PC-3 (cell line): ENCODE data around the gene SLC48A1. TPM values are rescaled to one million over a fixed set of nuclear protein-coding genes. Genes with fewer than 3 reads are reported as not detected.

ENCODE experiments used
- ATAC-seq: fragments of 200-7000 bp; cut with Tn5 transposase; 2 replicates; pipeline ENCODE4 v1.9.1; 2020; ENCODE audit warnings: mild to moderate bottlenecking, moderate library complexity
- BruUV-seq: library from RNA; stranded (reverse); fragments of 400-500 nt; replicated peaks from 2 replicates; lab custom pipeline; 2021; lab: Mats Ljungman, UMichigan
- CTCF ChIA-PET: fragments of 300-600 bp; sonication (Branson Sonifier 250); formaldehyde crosslinking; loops from one replicate; lab custom pipeline; 2022; ENCODE audit warnings: antibody characterized with exemption; lab: Charles Lee
- POLR2A ChIA-PET: fragments of 300-600 bp; sonication (Branson Sonifier 250); formaldehyde crosslinking; loops from one replicate; lab custom pipeline; 2022; ENCODE audit warnings: antibody characterized with exemption; ENCODE audit not compliant: unreplicated experiment; lab: Charles Lee
- DNase-seq: peaks from one replicate; pipeline ENCODE4 v3.0.0-alpha.2; 2015
- H2AFZ ChIP-seq: fragments of 300-600 bp; sonication (generic); 2 replicates; pipeline ENCODE4 v1.6.0; 2016; ENCODE audit warnings: antibody characterized with exemption, low read length
- H3F3A ChIP-seq: fragments of 300-600 bp; sonication (generic); one replicate; pipeline ENCODE4 v1.6.0; 2017; ENCODE audit warnings: antibody characterized with exemption, low read length, control low read depth, mild to moderate bottlenecking; ENCODE audit not compliant: unreplicated experiment
- H3K27ac ChIP-seq: fragments of 300-600 bp; sonication (generic); 2 replicates; pipeline ENCODE4 v1.5.1; 2016; ENCODE audit warnings: mild to moderate bottlenecking, low read length
- H3K27me3 ChIP-seq: fragments of 300-600 bp; sonication (generic); 2 replicates; pipeline ENCODE4 v1.6.1; 2016; ENCODE audit warnings: low read length, mixed read lengths
- H3K36me3 ChIP-seq: fragments of 300-600 bp; sonication (generic); 2 replicates; pipeline ENCODE4 v1.6.1; 2016; ENCODE audit warnings: low read depth, mixed run types, low read length, mixed read lengths
- H3K4me1 ChIP-seq: fragments of 300-600 bp; sonication (generic); 2 replicates; pipeline ENCODE4 v1.5.1; 2016; ENCODE audit warnings: low read length; ENCODE audit not compliant: insufficient read depth
- H3K4me2 ChIP-seq: fragments of 300-600 bp; sonication (generic); 2 replicates; pipeline ENCODE4 v1.6.0; 2016; ENCODE audit warnings: low read length
- H3K4me3 ChIP-seq: fragments of 300-600 bp; sonication (generic); 2 replicates; pipeline ENCODE4 v1.5.1; 2016; ENCODE audit warnings: mild to moderate bottlenecking, low read length, mixed read lengths
- H3K79me2 ChIP-seq: fragments of 300-600 bp; sonication (generic); 2 replicates; pipeline ENCODE4 v1.6.1; 2017; ENCODE audit warnings: low read length, mixed read lengths
- H3K9ac ChIP-seq: fragments of 300-600 bp; sonication (generic); 2 replicates; pipeline ENCODE4 v1.6.0; 2016; ENCODE audit warnings: mild to moderate bottlenecking, low read length
- H3K9me2 ChIP-seq: fragments of 300-600 bp; sonication (generic); replicated peaks from 2 replicates; pipeline ENCODE4 v1.6.1; 2016; ENCODE audit warnings: mixed run types, low read length, mixed read lengths
- H3K9me3 ChIP-seq: fragments of 300-600 bp; sonication (generic); 2 replicates; pipeline ENCODE4 v1.6.1; 2016; ENCODE audit warnings: low read length, mixed read lengths
- H4K20me1 ChIP-seq: fragments of 300-600 bp; sonication (generic); 2 replicates; pipeline ENCODE4 v1.6.1; 2016; ENCODE audit warnings: low read length, mixed read lengths
- CTCF ChIP-seq: fragments of 300-600 bp; sonication (generic); conservative IDR thresholded peaks from 2 replicates; pipeline ENCODE4 v1.5.1; 2017; ENCODE audit warnings: antibody characterized with exemption, low read depth, mild to moderate bottlenecking, low read length
- EZH2 ChIP-seq: fragments of 300-600 bp; sonication (generic); IDR thresholded peaks from one replicate; pipeline ENCODE4 v1.6.1; 2017; ENCODE audit warnings: antibody characterized with exemption, mild to moderate bottlenecking, low read length; ENCODE audit not compliant: unreplicated experiment
- EZH2phosphoT487 ChIP-seq: fragments of 300-600 bp; sonication (generic); IDR thresholded peaks from 2 replicates; pipeline ENCODE4 v1.6.1; 2018; ENCODE audit warnings: mild to moderate bottlenecking, antibody characterized with exemption, low read length, borderline replicate concordance
- intact Hi-C: fragments of 100-400 bp; cut with micrococcal nuclease; formaldehyde crosslinking; loops from 2 replicates; pipeline ENCODE4 v1.9.0; 2023
- total RNA-seq: library from RNA; depleted of rRNA; stranded (reverse); fragments of >200 nt; gene quantifications from 2 replicates; pipeline ENCODE4 v1.2.3, GENCODE V29; 2014

The SLC48A1 gene
- total RNA-seq, 1 experiment from 2014 or later = 21.4 TPM

GRCh38 chr12:47807338-47807737 is 34.3 kb downstream of the SLC48A1 start:
- no peaks in the 10 kb centered on the region for H3K27me3 ChIP-seq
- peaks cover 9% of the 10 kb centered on the region for H3K4me1 ChIP-seq
- peaks cover 99% of the 10 kb centered on the region for H3K79me2 ChIP-seq
- H3K4me2 ChIP-seq = no peak overlapping the region
- DNase-seq (no peak), ATAC-seq (no peak)
- POLR2A ChIA-PET = interaction anchor here (0.6 kb wide), 1 partner anchor 78 kb away, joined by 3 read pairs; no protein-coding TSS in a partner anchor
- CTCF ChIA-PET = interaction anchor here (1.1 kb wide), 1 partner anchor 31 kb away, joined by 3 read pairs; no protein-coding TSS in a partner anchor
- H3K36me3 ChIP-seq = peaks cover 14% of the 10 kb centered on the region
- H3K9me3 ChIP-seq = no peaks in the 10 kb centered on the region
- BruUV-seq = no TSS peak
- H3K4me3 ChIP-seq = no peak overlapping the region
- no peak overlapping the region for H3K9ac ChIP-seq
- H3K27ac ChIP-seq = no peak overlapping the region
- no peaks in the 10 kb centered on the region for H3K9me2 ChIP-seq
- H2AFZ ChIP-seq = no peak overlapping the region
- H3F3A ChIP-seq = no peaks in the 10 kb centered on the region
- TF ChIP-seq EZH2phosphoT487 (no peak), CTCF (no peak), EZH2 (no peak)
- H4K20me1 ChIP-seq = peaks cover 24% of the 10 kb centered on the region; the same call in 1 of the 2 replicates
- intact Hi-C loops = no loop called here

GRCh38 chr12:47808050-47808449 is 35.0 kb downstream of the SLC48A1 start:
- TF ChIP-seq EZH2 (no peak), CTCF (no peak), EZH2phosphoT487 (no peak)
- Histone ChIP-seq H3K9me3 (no peaks in the 10 kb centered on the region), H3K4me1 (peaks cover 14% of the 10 kb centered on the region), H3K36me3 (peaks cover 14% of the 10 kb centered on the region), H3K27me3 (no peaks in the 10 kb centered on the region), H4K20me1 (peaks cover 27% of the 10 kb centered on the region; the same call in 1 of the 2 replicates), H3K79me2 (peaks cover 100% of the 10 kb centered on the region), H2AFZ (no peak overlapping the region), H3K9ac (no peak overlapping the region), H3K27ac (no peak overlapping the region), H3F3A (no peaks in the 10 kb centered on the region), H3K4me3 (no peak overlapping the region), H3K9me2 (no peaks in the 10 kb centered on the region), H3K4me2 (no peak overlapping the region)
- DNase-seq (no peak), ATAC-seq (no peak)
- POLR2A ChIA-PET = interaction anchor here (0.6 to 0.7 kb wide), 2 partner anchors 13 to 78 kb away, joined by 3 to 8 read pairs; no protein-coding TSS in a partner anchor
- CTCF ChIA-PET = interaction anchor here (1.1 kb wide), 1 partner anchor 31 kb away, joined by 3 read pairs; no protein-coding TSS in a partner anchor
- BruUV-seq = no TSS peak
- intact Hi-C loops = no loop called here
